ENCODE measurements around the gene LMNTD2.

Gene LMNTD2

DNA sequence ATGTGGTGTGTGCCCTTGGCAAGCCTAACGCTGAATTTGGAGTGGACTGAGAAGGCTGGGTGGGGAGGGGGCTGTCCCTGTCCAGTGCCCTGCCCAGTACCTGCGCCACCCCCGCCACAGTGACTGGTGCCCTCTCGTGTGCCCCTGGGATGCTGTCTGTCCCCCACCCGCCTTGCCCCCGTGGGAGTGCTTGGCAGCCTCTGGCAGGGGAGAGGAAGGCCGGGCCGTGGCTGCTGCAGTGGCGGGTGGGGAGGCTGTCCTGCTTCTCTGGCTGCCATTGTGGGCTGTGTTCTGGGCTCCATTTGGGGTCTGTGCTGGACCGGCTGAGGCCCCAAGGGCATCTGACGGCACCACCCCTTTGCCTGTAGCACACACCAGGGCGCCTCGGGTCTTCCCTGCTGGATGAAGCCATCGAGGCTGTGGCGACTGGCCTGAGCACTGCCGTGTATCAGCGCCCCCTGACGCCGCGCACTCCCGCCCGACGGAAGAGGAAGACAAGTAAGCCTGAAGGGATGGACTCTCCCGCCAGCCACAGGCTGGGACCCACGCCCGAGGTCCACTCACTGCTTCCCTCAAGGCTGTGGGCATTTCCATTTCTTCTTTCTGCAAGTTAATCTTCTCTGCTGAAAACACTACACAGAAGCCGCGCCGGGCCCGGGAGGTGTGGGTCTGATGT is 37.6 kb upstream of the LMNTD2 start:
- no peaks in the 10 kb centered on the region for H3K4me1 ChIP-seq (ENCODE audit: control insufficient read depth, insufficient read depth, low read length, unreplicated experiment)
- H3K79me2 ChIP-seq (ENCODE audit: control insufficient read depth, insufficient read depth, low read length, unreplicated experiment) = peaks cover 19% of the 10 kb centered on the region
- no peak overlapping the region for H2AFZ ChIP-seq (ENCODE audit: low read length, unreplicated experiment)
- peaks cover 24% of the 10 kb centered on the region for H3K36me3 ChIP-seq (ENCODE audit: insufficient read depth, low read length)
- no peak overlapping the region for H3K27ac ChIP-seq (ENCODE audit: low read depth, low read length)
- no peaks in the 10 kb centered on the region for H3K27me3 ChIP-seq (ENCODE audit: insufficient read depth, low read length)
- no peak overlapping the region for H3K4me3 ChIP-seq (ENCODE audit: low read depth, low read length)

DNA sequence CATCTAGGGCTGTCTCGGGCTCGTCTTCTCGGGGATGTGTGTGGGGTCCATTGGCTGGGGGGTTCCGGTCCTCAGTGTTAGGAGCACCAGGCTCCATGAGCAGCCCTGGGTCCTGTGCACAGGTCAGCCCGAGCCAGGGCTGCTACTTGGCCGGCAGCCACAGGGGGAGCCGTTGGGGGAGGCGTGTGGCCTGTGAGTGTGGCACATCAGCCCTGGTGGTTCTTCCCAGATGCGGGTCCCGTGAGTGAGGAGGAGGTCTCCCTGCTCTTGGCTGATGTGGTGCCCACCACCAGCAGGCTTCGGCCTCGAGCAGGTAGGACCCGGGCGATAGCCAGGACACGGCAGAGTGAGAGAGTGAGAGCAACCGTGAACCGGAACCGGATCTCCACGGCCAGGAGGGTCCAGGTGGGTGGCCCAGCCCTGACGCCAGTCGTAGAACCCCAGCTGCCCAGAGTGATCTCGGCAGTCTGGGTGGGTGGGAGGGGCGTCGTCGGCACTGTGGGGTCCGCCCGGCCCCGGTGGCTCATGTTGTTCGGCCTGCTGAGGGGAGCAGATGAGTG is 36.7 kb upstream of the LMNTD2 start:
- H3K4me3 ChIP-seq (ENCODE audit: low read depth, low read length) = no peak overlapping the region
- no peaks in the 10 kb centered on the region for H3K27me3 ChIP-seq (ENCODE audit: insufficient read depth, low read length)
- peaks cover 19% of the 10 kb centered on the region for H3K79me2 ChIP-seq (ENCODE audit: control insufficient read depth, insufficient read depth, low read length, unreplicated experiment)
- H2AFZ ChIP-seq (ENCODE audit: low read length, unreplicated experiment) = no peak overlapping the region
- no peak overlapping the region for H3K27ac ChIP-seq (ENCODE audit: low read depth, low read length)
- peaks cover 33% of the 10 kb centered on the region for H3K36me3 ChIP-seq (ENCODE audit: insufficient read depth, low read length)
- H3K4me1 ChIP-seq (ENCODE audit: control insufficient read depth, insufficient read depth, low read length, unreplicated experiment) = no peaks in the 10 kb centered on the region

DNA sequence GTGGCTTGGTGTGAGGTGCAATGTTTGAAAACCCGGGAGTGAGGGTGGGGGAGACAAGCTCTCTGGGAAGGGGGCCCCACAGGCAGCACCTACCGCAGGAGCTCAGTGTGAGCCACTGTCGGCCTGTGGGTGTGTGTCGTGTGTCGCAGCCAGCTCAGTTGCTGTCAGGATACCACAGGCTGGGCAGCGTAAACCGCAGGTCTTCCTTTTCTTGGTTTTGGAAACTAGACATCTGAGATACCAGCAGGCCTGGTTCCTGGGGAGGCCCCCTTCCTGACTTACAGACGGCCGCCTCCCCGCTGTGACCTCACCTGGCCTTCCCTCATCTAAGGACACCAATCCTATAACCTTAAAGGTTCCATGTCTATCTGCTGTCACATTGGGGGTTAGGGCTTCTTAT is 35.8 kb upstream of the LMNTD2 start:
- Histone ChIP-seq H3K36me3 (ENCODE audit: insufficient read depth, low read length) (peaks cover 32% of the 10 kb centered on the region), H2AFZ (ENCODE audit: low read length, unreplicated experiment) (no peak overlapping the region), H3K4me3 (ENCODE audit: low read depth, low read length) (no peak overlapping the region), H3K4me1 (ENCODE audit: control insufficient read depth, insufficient read depth, low read length, unreplicated experiment) (no peaks in the 10 kb centered on the region), H3K27ac (ENCODE audit: low read depth, low read length) (no peak overlapping the region), H3K27me3 (ENCODE audit: insufficient read depth, low read length) (no peaks in the 10 kb centered on the region), H3K79me2 (ENCODE audit: control insufficient read depth, insufficient read depth, low read length, unreplicated experiment) (peaks cover 23% of the 10 kb centered on the region)

DNA sequence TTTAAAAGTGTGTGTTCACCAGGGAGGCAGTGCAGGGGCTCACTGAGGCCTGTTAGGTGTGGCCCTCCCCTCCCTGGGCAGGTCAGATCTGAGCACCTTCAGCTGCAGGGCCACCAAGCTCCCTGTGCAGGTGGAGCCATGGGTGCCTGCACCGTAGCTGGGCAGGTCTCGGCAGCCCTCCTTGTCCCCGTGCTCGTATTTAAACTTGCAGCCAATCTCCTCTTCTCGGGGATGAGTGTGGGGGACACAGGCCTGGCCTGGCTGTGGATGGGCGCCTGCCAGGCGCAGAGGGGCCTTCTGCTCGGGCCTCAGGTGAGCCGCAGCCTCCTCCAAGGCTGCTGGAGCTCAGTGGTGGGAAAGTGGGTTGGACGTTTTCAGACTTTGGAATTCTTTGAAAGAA is 34.9 kb upstream of the LMNTD2 start:
- Histone ChIP-seq H3K36me3 (ENCODE audit: insufficient read depth, low read length) (peaks cover 33% of the 10 kb centered on the region), H3K4me3 (ENCODE audit: low read depth, low read length) (no peak overlapping the region), H2AFZ (ENCODE audit: low read length, unreplicated experiment) (no peak overlapping the region), H3K79me2 (ENCODE audit: control insufficient read depth, insufficient read depth, low read length, unreplicated experiment) (peaks cover 28% of the 10 kb centered on the region), H3K27ac (ENCODE audit: low read depth, low read length) (no peak overlapping the region), H3K4me1 (ENCODE audit: control insufficient read depth, insufficient read depth, low read length, unreplicated experiment) (no peaks in the 10 kb centered on the region), H3K27me3 (ENCODE audit: insufficient read depth, low read length) (no peaks in the 10 kb centered on the region)

DNA sequence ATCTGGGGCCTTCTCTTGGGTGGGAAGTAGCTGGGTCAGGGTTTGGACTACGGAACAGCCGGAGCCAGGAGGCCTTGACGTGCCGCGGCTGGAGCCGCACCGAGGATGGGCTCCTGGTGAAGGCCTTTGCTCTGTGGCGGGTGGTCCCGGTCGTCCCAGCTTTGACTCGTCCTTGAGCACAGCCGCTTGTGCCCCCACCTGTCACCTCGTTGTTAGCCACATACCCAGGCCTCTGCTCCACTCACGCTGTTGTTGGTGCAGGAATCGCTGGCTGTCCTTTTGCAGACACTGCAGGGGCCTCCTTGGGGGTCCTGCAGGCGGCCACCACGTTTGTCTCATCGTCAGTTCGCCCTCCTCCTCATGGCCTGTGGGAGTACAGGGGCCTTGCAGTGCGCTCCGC is 32.8 kb upstream of the LMNTD2 start:
- H3K36me3 ChIP-seq (ENCODE audit: insufficient read depth, low read length) = peaks cover 29% of the 10 kb centered on the region

DNA sequence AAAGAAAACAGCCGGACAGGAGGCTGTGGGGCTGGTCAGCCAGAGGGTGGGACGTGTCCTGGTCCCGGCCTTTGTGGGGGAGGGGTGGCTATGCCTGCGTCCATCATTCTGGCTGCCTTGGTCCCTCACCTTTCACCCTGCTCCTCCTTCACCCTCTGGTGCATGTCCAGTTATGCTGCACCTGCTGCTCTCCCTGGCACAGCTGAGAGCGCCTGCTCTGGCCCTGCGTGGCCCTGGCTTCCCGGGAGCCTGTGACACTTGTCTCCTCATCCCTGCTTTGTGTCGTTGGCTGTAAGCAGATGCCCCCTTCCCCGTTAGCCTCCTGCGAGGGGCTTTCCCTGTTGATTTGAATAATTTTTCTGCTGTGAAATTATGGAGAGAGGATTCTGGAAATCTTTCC is 32.4 kb upstream of the LMNTD2 start:
- peaks cover 29% of the 10 kb centered on the region for H3K36me3 ChIP-seq (ENCODE audit: insufficient read depth, low read length)
- H3K4me1 ChIP-seq (ENCODE audit: control insufficient read depth, insufficient read depth, low read length, unreplicated experiment) = peaks cover 4% of the 10 kb centered on the region
- no peak overlapping the region for H3K4me3 ChIP-seq (ENCODE audit: low read depth, low read length)
- H3K27ac ChIP-seq (ENCODE audit: low read depth, low read length) = no peak overlapping the region
- H2AFZ ChIP-seq (ENCODE audit: low read length, unreplicated experiment) = no peak overlapping the region
- no peaks in the 10 kb centered on the region for H3K27me3 ChIP-seq (ENCODE audit: insufficient read depth, low read length)
- H3K79me2 ChIP-seq (ENCODE audit: control insufficient read depth, insufficient read depth, low read length, unreplicated experiment) = peaks cover 44% of the 10 kb centered on the region

More for the DNA sequence above, 32.8 kb upstream of the LMNTD2 start:
- Histone ChIP-seq H3K27me3 (ENCODE audit: insufficient read depth, low read length) (no peaks in the 10 kb centered on the region), H3K4me1 (ENCODE audit: control insufficient read depth, insufficient read depth, low read length, unreplicated experiment) (peaks cover under 1% of the 10 kb centered on the region), H2AFZ (ENCODE audit: low read length, unreplicated experiment) (no peak overlapping the region), H3K27ac (ENCODE audit: low read depth, low read length) (no peak overlapping the region), H3K79me2 (ENCODE audit: control insufficient read depth, insufficient read depth, low read length, unreplicated experiment) (peaks cover 44% of the 10 kb centered on the region), H3K4me3 (ENCODE audit: low read depth, low read length) (no peak overlapping the region)

DNA sequence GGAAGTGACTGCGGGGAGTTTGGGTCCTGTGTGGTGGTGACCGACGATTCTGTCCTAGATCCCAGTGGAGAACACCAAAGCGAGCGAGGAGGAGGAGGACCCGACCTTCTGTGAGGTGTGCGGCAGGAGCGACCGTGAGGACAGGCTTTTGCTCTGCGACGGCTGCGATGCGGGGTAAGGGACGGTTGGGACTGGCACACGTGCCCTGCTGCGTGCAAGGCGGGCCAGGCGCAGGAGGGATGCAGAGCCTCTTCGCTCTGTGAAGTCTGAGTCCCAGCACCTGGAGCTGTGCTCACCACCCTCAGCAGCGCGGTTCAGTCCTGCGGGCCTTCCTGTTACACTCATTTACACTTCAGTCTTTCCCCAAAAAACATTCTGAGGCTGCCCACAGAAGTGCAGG is 32.0 kb upstream of the LMNTD2 start:
- Histone ChIP-seq H3K27ac (ENCODE audit: low read depth, low read length) (no peak overlapping the region), H2AFZ (ENCODE audit: low read length, unreplicated experiment) (no peak overlapping the region), H3K79me2 (ENCODE audit: control insufficient read depth, insufficient read depth, low read length, unreplicated experiment) (peaks cover 44% of the 10 kb centered on the region), H3K36me3 (ENCODE audit: insufficient read depth, low read length) (peaks cover 29% of the 10 kb centered on the region), H3K4me3 (ENCODE audit: low read depth, low read length) (no peak overlapping the region), H3K4me1 (ENCODE audit: control insufficient read depth, insufficient read depth, low read length, unreplicated experiment) (peaks cover 8% of the 10 kb centered on the region), H3K27me3 (ENCODE audit: insufficient read depth, low read length) (no peaks in the 10 kb centered on the region)

DNA sequence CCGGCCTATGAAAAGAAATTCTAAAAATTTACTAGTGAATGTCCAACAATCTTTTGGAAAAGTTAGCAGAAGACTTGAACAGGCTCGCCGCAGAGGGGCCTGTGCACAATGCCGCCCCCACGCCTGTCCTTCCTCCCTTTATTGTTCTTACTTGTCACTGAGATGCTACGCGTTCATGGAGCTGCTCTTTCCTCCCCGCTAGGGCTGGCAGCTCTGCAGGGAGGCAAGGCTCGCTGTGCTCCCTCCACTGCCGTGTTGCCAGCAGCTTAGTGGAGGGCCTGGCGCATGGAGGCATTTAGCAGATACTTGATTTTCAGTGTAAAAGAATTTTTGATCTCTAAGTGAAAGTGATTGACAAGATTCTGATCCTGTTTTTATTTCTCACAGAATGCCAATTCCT is 30.5 kb upstream of the LMNTD2 start:
- Histone ChIP-seq H3K27me3 (ENCODE audit: insufficient read depth, low read length) (no peaks in the 10 kb centered on the region), H3K36me3 (ENCODE audit: insufficient read depth, low read length) (peaks cover 30% of the 10 kb centered on the region), H3K4me3 (ENCODE audit: low read depth, low read length) (no peak overlapping the region), H2AFZ (ENCODE audit: low read length, unreplicated experiment) (no peak overlapping the region), H3K27ac (ENCODE audit: low read depth, low read length) (no peak overlapping the region), H3K79me2 (ENCODE audit: control insufficient read depth, insufficient read depth, low read length, unreplicated experiment) (peaks cover 38% of the 10 kb centered on the region), H3K4me1 (ENCODE audit: control insufficient read depth, insufficient read depth, low read length, unreplicated experiment) (peaks cover 16% of the 10 kb centered on the region)

DNA sequence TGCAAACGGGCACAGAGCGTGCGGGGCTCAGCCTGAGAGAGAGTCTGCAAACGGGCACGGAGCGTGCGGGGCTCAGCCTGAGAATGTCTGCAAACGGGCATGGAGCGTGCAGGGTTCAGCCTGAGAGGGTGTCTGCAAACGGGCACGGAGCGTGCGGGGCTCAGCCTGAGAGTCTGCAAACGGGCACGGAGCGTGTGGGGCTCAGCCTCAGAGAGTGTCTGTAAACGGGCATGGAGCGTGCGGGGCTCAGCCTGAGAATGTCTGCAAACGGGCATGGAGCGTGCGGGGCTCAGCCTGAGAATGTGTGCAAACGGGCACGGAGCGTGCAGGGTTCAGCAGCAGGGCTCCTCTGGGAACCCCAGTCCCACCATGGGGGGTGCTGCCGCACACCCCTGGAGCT is 29.3 kb upstream of the LMNTD2 start:
- Histone ChIP-seq H3K27me3 (ENCODE audit: insufficient read depth, low read length) (no peaks in the 10 kb centered on the region), H3K27ac (ENCODE audit: low read depth, low read length) (no peak overlapping the region), H3K36me3 (ENCODE audit: insufficient read depth, low read length) (peaks cover 30% of the 10 kb centered on the region), H2AFZ (ENCODE audit: low read length, unreplicated experiment) (no peak overlapping the region), H3K79me2 (ENCODE audit: control insufficient read depth, insufficient read depth, low read length, unreplicated experiment) (peaks cover 35% of the 10 kb centered on the region), H3K4me3 (ENCODE audit: low read depth, low read length) (no peak overlapping the region), H3K4me1 (ENCODE audit: control insufficient read depth, insufficient read depth, low read length, unreplicated experiment) (peaks cover 16% of the 10 kb centered on the region)

DNA sequence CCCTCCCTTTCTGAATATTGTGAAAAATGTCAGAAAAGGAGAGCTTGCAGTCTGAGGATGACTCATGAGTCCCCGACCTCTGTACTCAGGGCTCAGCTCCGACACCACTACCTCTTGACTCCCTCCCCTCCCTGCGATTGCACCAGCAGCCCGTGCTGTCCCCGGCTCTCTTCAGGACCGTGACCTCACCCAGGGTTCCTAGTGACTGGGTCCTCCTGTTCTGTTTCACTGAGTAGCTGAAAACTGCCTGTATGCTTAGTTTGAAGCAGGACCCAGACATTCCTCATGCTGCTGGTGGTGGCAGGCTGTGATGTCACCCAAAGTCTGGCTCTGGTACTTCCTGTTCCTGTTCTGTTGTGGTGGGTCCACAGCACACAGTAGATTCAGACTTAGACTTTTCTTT is 27.4 kb upstream of the LMNTD2 start:
- Histone ChIP-seq H3K27me3 (ENCODE audit: insufficient read depth, low read length) (no peaks in the 10 kb centered on the region), H3K79me2 (ENCODE audit: control insufficient read depth, insufficient read depth, low read length, unreplicated experiment) (peaks cover 45% of the 10 kb centered on the region), H3K27ac (ENCODE audit: low read depth, low read length) (peak overlapping the region; percentile 35), H2AFZ (ENCODE audit: low read length, unreplicated experiment) (no peak overlapping the region), H3K4me1 (ENCODE audit: control insufficient read depth, insufficient read depth, low read length, unreplicated experiment) (peaks cover 16% of the 10 kb centered on the region), H3K36me3 (ENCODE audit: insufficient read depth, low read length) (peaks cover 29% of the 10 kb centered on the region), H3K4me3 (ENCODE audit: low read depth, low read length) (no peak overlapping the region)

DNA sequence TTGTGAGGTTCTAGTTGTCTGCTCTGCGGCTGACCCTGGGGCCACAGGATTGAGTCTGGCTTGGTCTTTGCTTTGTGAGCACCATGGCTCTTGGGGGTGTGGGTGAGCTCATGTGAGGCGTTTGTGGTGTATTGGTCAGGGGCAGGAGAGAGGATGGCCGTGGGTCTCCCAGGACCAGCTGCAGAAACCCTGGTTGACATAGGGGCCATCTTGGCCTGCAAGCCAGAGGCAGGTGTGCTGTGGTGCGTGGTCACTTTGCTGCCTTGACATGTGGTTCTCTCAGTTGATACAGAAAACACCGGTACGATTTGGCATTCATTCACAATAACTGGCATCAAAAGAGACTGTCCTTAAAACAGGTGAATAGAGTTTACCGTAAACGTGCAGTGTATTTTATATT is 27.0 kb upstream of the LMNTD2 start:
- Histone ChIP-seq H3K27me3 (ENCODE audit: insufficient read depth, low read length) (no peaks in the 10 kb centered on the region), H2AFZ (ENCODE audit: low read length, unreplicated experiment) (no peak overlapping the region), H3K79me2 (ENCODE audit: control insufficient read depth, insufficient read depth, low read length, unreplicated experiment) (peaks cover 48% of the 10 kb centered on the region), H3K4me3 (ENCODE audit: low read depth, low read length) (no peak overlapping the region), H3K4me1 (ENCODE audit: control insufficient read depth, insufficient read depth, low read length, unreplicated experiment) (peaks cover 16% of the 10 kb centered on the region), H3K36me3 (ENCODE audit: insufficient read depth, low read length) (peaks cover 25% of the 10 kb centered on the region), H3K27ac (ENCODE audit: low read depth, low read length) (no peak overlapping the region; the same call in 1 of the 2 replicates)
